Endodermal cell (in vitro differentiated cells): ENCODE results near the gene SORL1. TPM values are rescaled to one million over a fixed set of nuclear protein-coding genes. Genes with fewer than 3 reads are reported as not detected.

Experiments
- DNase-seq: peaks from one replicate; pipeline ENCODE4 v3.0.0-alpha.2; 2017
- H3K27ac ChIP-seq: 2 replicates; pipeline ENCODE4 v1.5.1; 2013; ENCODE audit warnings: mild to moderate bottlenecking, low read depth, low read length, moderate library complexity
- H3K27me3 ChIP-seq: 2 replicates; pipeline ENCODE4 v1.6.1; 2013; ENCODE audit warnings: mild to moderate bottlenecking, low read length, moderate library complexity; ENCODE audit not compliant: insufficient read depth, control insufficient read depth, poor library complexity, severe bottlenecking
- H3K36me3 ChIP-seq: 2 replicates; pipeline ENCODE4 v1.7.0; 2013; ENCODE audit warnings: mild to moderate bottlenecking, low read length, moderate library complexity; ENCODE audit not compliant: control insufficient read depth, insufficient read depth
- H3K4me1 ChIP-seq: one replicate; pipeline ENCODE4 v1.7.0; 2013; ENCODE audit warnings: low read length; ENCODE audit not compliant: control insufficient read depth, insufficient read depth
- H3K4me3 ChIP-seq: 2 replicates; pipeline ENCODE4 v1.5.1; 2013; ENCODE audit warnings: mild to moderate bottlenecking, low read length, moderate library complexity
- H3K9ac ChIP-seq: 2 replicates; pipeline ENCODE4 v1.6.1; 2013; ENCODE audit warnings: mild to moderate bottlenecking, low read length, moderate library complexity; ENCODE audit not compliant: poor library complexity, severe bottlenecking; ENCODE audit errors: extremely low read depth
- H3K9me3 ChIP-seq: 2 replicates; pipeline ENCODE4 v1.6.1; 2013; ENCODE audit warnings: mild to moderate bottlenecking, low read length, moderate library complexity; ENCODE audit not compliant: control insufficient read depth
- H3K27ac Mint-ChIP-seq: 2 replicates; pipeline ENCODE4 v1.8.0; 2020; ENCODE audit warnings: mixed read lengths
- H3K27me3 Mint-ChIP-seq: 2 replicates; pipeline ENCODE4 v1.8.0; 2021; ENCODE audit warnings: mild to moderate bottlenecking, mixed read lengths; ENCODE audit not compliant: insufficient read depth
- H3K36me3 Mint-ChIP-seq: 2 replicates; pipeline ENCODE4 v1.8.0; 2020; ENCODE audit warnings: low read depth, mixed read lengths
- H3K4me1 Mint-ChIP-seq: 2 replicates; pipeline ENCODE4 v1.8.0; 2020; ENCODE audit warnings: mixed read lengths
- H3K4me3 Mint-ChIP-seq: 2 replicates; pipeline ENCODE4 v1.8.0; 2020; ENCODE audit warnings: mild to moderate bottlenecking, moderate library complexity, mixed read lengths
- H3K9me3 Mint-ChIP-seq: 2 replicates; pipeline ENCODE4 v1.8.0; 2020; ENCODE audit warnings: mild to moderate bottlenecking, mixed read lengths
- CTCF ChIP-seq: fragments of 200-600 bp; sonication (generic); conservative IDR thresholded peaks from 2 replicates; pipeline ENCODE4 v1.5.0; 2021; ENCODE audit warnings: antibody characterized with exemption, mild to moderate bottlenecking
- WGBS, 2 experiments: methylation state at CpG; one replicate each; pipeline versions ENCODE4 v1.1.5 to v1.1.7; 2013; ENCODE audit warnings: missing lambda C conversion rate in 2 of 2, mixed read lengths in 1 of 2; ENCODE audit not compliant: insufficient coverage in 1 of 2, insufficient read length in 1 of 2; 5-methylcytosine and 5-hydroxymethylcytosine counted together
- total RNA-seq, 2 donors: library from RNA; stranded (reverse); fragmentation: NEBNext Ultra II Directional in 1 of 2; extraction: Animal tissue kit (Norgen Biotek cat#: 25700) in 1 of 2; gene quantifications; 2 replicates in 1 of 2; 3 replicates in 1 of 2; pipeline ENCODE4 v1.2.1, GENCODE V29; 2021

Gene SORL1
- total RNA-seq, 2 donors from 2014 or later: 56.4 to 57.5 TPM

GRCh38 chr11:121510438-121510837 is 58.3 kb downstream of the SORL1 start:
- Histone ChIP-seq H3K9ac (no peak overlapping the region), H3K27me3 (no peaks in the 10 kb centered on the region), H3K27ac (no peak overlapping the region), H3K36me3 (peaks cover 7% of the 10 kb centered on the region), H3K4me3 (no peak overlapping the region), H3K9me3 (peaks cover 27% of the 10 kb centered on the region), H3K4me1 (peaks cover 3% of the 10 kb centered on the region)
- H3K27me3 Mint-ChIP-seq: no peaks in the 10 kb centered on the region
- H3K4me3 Mint-ChIP-seq: no peak overlapping the region
- peaks cover 62% of the 10 kb centered on the region for H3K36me3 Mint-ChIP-seq
- DNase-seq: no peak
- H3K27ac Mint-ChIP-seq: no peak overlapping the region
- peaks cover 11% of the 10 kb centered on the region for H3K4me1 Mint-ChIP-seq
- no peak for TF ChIP-seq CTCF
- WGBS, 2 experiments: 89 to 98% methylated on average over 1 to 2 of the region's 2 CpGs
- peaks cover 27% of the 10 kb centered on the region for H3K9me3 Mint-ChIP-seq

GRCh38 chr11:121512468-121513465 is 60.7 kb downstream of the SORL1 start:
- Mint-ChIP-seq H3K36me3 (peaks cover 54% of the 10 kb centered on the region), H3K27me3 (no peaks in the 10 kb centered on the region), H3K27ac (no peak overlapping the region), H3K4me3 (no peak overlapping the region), H3K4me1 (peaks cover 11% of the 10 kb centered on the region), H3K9me3 (peaks cover 6% of the 10 kb centered on the region)
- no peak for TF ChIP-seq CTCF
- H3K27me3 ChIP-seq: no peaks in the 10 kb centered on the region
- WGBS, 2 experiments: 93 to 100% methylated on average over 8 to 9 of the region's 9 CpGs
- H3K9ac ChIP-seq: no peak overlapping the region
- H3K4me3 ChIP-seq: no peak overlapping the region
- no peak overlapping the region for H3K27ac ChIP-seq
- H3K4me1 ChIP-seq: peaks cover 3% of the 10 kb centered on the region
- peaks cover 13% of the 10 kb centered on the region for H3K36me3 ChIP-seq
- no peak for DNase-seq
- peaks cover 4% of the 10 kb centered on the region for H3K9me3 ChIP-seq

GRCh38 chr11:121513807-121514206 is 61.7 kb downstream of the SORL1 start:
- no peak for TF ChIP-seq CTCF
- no peak overlapping the region for H3K4me3 Mint-ChIP-seq
- H3K4me3 ChIP-seq: no peak overlapping the region
- H3K36me3 ChIP-seq: peaks cover 13% of the 10 kb centered on the region
- no peak for DNase-seq
- H3K27me3 Mint-ChIP-seq: no peaks in the 10 kb centered on the region
- H3K9me3 ChIP-seq: no peaks in the 10 kb centered on the region
- H3K9ac ChIP-seq: no peak overlapping the region
- H3K9me3 Mint-ChIP-seq: no peaks in the 10 kb centered on the region
- 95 to 96% methylated on average over 11 of the region's 11 CpGs for WGBS, 2 experiments
- H3K4me1 ChIP-seq: no peaks in the 10 kb centered on the region
- H3K27me3 ChIP-seq: no peaks in the 10 kb centered on the region
- peaks cover 57% of the 10 kb centered on the region for H3K36me3 Mint-ChIP-seq
- no peak overlapping the region for H3K27ac ChIP-seq
- no peak overlapping the region for H3K27ac Mint-ChIP-seq
- peaks cover 4% of the 10 kb centered on the region for H3K4me1 Mint-ChIP-seq
